Measurements from ENCODE around the gene KIRREL3.

The KIRREL3 gene

GRCh38 chr11:126437731-126438130 lies 562.8 kb downstream of the KIRREL3 start:
- no peak for DNase-seq (ENCODE audit: low spot score)

DNA sequence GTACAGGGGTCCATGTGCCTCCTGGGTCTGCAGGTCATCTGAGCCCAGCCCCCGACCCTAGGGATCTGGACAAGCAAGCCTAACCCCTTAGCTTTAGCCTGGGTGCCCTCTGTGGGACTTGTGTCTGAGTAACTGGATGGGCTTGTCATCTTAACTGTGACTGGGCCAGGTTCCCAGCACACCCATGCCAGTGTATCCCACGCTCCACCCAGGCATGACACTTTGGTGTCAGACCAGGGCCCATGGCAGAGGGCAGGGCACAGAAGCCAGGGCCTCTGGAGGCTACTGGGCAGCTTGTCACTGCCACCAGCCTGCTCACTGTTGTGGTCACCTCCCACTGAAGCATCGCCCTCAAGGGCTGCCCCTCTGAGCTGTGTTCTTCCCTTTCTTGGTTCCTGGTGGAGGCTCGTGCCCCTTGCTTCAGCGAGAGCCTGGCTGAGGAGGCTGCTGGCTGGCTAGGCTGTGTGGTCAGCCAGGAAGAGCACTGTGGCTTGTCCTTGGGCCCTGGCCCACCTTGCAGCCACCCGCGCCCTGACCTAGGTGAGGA lies 564.3 kb downstream of the KIRREL3 start:
- no peak for DNase-seq (ENCODE audit: low spot score)

DNA sequence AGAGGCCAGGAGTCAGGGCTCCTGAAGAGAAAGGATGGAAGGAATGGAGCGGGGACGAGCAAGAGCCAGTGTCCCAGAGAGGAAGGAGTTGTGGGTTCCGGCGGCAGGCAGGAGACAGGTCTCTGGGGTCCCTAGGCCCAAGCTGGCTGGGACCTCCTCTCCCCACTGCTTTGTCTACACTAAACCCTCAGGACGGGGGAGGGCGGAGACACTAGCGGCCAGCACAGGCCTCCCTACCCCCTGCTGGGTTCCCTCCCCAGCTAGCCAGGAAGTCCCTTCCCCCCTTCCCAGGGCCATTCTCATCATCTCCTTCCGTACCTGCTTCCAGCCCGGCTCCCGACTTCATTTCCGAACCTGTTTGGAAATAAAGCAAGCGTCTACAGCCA lies 565.6 kb downstream of the KIRREL3 start:
- no peak for DNase-seq (ENCODE audit: low spot score)

GRCh38 chr11:126433989-126434949 lies 566.3 kb downstream of the KIRREL3 start:
- DNase-seq (ENCODE audit: low spot score), result no peak

DNA sequence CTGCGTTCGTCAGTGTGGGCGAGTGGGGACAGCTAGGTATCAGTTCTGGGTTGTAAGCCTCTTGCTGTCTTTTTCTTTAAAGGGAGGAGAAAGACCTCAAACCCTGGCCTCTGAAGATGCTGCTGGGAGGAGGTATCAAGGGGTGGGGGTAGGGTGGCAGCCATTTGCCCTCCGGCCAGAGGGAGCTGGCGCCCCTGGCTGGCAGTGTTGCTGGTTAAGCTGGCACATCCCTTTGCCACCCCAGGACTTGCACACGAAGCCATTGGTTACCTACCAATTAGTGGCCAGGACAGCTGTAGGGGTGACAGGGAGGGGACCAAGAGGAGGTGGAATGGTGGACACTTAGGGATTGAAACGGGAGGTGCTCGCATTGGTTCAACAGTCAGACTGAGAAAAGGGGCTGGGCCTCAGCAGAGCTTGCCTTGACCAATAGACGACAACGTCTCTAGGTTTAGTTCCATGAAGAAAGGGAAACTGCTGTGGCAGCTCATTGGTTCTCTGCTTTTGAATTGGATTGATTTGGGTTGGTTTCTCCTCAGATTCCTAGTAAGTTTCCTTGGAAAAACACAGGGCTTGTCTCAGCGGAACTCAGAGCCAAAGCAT lies 567.2 kb downstream of the KIRREL3 start:
- no peak for DNase-seq (ENCODE audit: low spot score)

DNA sequence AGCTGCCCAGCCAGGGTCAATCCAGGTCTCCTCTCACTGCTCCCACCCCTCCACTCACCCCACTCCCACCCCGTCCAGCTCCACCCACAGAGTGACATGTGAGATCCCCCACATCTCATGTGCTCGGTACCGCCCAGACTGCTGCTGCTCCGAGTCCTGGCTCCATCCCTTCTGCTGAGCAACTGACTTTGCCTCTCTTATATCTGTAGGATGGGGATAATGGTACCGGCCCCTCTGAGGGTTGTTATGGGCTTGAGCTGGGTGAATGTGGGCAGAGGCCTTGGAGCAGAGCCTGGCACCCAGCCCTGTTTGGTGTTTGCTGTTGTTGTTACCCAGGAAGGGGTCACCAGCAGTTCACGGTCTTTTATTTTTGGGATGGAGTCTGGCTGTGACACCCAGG lies 568.0 kb downstream of the KIRREL3 start:
- DNase-seq (ENCODE audit: low spot score), result no peak

- no peak for DNase-seq (ENCODE audit: low spot score)
Observed at GRCh38 chr11:126432065-126432461, 568.5 kb downstream of the KIRREL3 start.

- DNase-seq (ENCODE audit: low spot score), result no peak
Observed at GRCh38 chr11:126431401-126432064, 569.0 kb downstream of the KIRREL3 start.

DNA sequence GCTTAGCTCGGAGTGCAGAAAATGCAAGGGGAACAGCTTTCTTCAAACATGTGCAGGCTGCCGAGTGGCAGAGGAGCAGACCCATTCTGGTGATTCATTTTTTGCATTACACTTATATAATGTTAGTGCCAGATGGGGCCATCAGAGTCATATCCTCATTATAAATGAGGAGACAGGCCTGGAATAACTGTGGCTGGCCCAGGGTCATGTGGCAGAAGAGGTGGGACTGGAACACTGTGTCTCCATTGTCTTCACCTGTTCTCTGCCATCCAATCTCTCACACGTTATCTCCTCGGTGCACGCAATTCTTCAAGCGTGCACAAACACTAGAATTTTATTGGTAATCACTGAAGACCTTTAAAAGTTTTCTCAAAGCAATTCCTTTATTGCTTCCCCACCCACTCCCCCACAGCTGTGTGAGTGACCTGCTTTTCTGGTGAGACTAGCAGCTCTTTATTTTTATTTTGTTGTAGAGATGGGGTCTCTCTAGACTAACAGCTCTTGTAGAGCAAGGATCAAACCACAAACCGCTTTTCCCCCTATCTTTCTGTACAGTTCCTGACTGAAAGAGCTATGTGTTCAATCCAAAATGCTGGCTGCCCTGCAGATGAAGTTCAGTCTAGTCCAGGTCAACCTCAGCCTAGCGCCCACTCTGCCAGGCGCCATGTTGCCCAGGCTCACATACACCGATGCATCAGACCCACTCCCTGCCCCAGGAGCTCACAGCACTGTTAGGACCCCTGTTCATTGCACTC lies 569.8 kb downstream of the KIRREL3 start:
- DNase-seq (ENCODE audit: low spot score), result no peak

DNA sequence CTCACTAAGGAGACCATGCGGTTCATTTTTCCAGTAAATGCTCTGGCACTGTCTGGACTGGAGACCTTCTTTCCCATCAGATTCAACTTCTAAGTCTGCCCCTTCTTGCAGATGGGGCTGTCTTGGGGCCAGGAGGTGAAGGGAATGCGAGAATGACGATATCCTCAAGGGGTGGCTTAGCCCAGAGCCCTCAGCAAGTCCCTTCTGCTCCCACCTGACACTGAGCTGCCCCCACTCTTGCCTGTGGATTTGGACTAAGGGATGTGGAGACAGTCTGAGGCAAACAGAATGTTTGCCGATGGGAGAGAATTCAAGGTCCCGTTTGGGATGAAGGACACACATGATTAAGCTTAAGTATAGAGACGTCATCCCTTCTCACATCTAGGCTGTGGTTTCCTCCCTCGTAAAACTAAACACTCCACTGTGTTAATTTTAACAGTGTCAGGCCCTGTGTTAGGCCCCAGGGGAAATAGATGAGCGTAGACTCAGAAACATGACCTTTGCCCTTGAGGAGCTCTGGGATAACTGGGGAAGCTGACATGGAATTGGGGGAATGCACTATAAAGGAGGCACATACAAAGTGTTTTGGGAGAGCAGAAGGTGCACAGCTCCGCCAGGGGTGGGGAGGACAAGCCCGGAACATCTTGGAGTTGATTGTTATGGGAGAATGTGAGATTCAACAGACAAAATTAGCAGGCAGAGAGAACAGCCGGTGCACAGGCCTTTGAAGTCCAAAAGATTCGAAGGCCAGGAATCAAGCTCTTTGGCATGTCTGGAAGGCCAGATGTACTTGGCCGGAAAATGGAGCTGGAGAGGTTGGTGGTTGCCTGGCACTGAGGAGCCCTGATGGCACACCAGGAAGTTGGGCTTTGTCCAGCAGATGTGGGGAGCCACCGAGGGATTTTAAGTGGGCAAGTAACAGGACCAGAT lies 573.5 kb downstream of the KIRREL3 start:
- DNase-seq (ENCODE audit: low spot score), result no peak

DNA sequence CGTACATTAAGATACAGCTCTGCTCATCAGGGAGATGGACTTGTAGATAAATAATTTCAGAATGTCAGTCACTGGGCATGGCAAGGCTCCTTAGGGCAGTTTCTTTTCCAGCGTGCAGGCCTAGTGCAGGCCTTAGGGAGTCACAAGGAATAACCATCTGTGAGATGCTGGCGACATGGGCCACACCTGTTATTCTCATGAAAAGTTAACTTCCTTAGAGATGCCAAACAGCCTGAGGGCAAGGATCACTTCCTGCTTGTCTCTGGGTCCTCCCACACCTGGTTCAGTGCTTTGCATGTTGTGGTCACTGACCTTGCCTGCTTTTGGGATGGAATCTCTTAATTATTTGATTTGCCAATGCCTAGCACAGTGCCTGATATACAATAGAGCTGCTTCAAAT lies 574.5 kb downstream of the KIRREL3 start:
- DNase-seq (ENCODE audit: low spot score), result no peak

GRCh38 chr11:126424471-126425039 lies 576.0 kb downstream of the KIRREL3 start:
- DNase-seq (ENCODE audit: low spot score), result no peak

GRCh38 chr11:126423743-126424142 lies 576.8 kb downstream of the KIRREL3 start:
- no peak for DNase-seq (ENCODE audit: low spot score)

DNA sequence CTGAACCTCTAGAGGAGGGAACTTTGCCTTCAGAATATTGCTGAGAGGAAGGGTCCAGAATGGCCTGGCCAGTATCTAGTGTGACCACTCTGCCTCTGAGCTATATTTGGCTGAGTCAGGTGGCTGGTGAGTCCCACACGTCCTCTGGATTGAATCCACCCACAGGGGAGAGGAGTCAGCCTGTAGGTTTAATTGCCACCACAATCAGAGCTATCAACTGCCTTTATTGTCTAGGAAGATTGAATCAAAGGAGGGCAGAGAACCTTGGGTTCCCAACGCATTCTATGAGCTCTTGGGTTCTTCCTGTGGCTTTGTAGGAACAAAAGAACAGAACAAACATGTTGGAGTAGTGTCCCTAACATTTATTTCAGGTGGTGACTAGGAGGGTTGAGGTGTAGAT lies 577.4 kb downstream of the KIRREL3 start:
- DNase-seq (ENCODE audit: low spot score), result no peak

DNA sequence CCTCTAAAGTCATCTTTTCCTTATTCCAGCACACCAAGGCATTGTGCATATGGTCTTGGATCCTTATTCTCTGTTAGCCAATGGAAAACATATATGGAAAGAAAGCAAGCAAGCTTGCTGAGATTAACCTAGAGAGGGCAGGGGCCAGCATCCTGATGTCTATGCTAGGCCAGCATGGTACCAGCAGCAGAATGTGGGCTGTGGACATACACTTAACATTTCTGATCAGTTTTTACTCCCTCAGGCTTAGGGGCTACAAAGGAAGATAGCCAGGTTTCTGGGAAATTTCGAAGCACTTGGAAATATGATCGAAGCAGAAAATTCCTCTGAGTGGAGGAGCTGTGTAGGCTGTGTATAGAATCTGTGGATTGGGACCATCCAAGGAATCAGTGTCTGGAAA lies 578.1 kb downstream of the KIRREL3 start:
- no peak for DNase-seq (ENCODE audit: low spot score)

DNA sequence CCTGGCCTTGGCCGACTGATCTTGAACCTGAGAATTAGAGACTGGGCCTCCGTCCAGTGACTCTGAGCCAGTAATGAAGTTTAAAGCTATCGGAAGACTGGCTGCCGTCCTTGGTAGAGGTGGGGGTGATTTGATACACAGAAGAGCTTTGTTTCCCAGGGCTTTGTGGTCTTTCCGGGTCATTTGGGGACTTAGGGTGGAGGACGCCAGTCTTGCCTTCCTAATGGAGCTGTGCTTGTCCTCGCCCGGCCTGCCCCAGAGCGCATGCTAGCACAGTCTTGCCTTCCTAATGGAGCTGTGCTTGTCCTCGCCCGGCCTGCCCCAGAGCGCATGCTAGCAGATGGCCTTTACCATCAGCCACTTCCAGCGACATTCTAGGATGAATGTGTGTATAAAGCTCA lies 579.3 kb downstream of the KIRREL3 start:
- DNase-seq (ENCODE audit: low spot score), result no peak

GRCh38 chr11:126420698-126421256 lies 579.8 kb downstream of the KIRREL3 start:
- no peak for DNase-seq (ENCODE audit: low spot score)

DNA sequence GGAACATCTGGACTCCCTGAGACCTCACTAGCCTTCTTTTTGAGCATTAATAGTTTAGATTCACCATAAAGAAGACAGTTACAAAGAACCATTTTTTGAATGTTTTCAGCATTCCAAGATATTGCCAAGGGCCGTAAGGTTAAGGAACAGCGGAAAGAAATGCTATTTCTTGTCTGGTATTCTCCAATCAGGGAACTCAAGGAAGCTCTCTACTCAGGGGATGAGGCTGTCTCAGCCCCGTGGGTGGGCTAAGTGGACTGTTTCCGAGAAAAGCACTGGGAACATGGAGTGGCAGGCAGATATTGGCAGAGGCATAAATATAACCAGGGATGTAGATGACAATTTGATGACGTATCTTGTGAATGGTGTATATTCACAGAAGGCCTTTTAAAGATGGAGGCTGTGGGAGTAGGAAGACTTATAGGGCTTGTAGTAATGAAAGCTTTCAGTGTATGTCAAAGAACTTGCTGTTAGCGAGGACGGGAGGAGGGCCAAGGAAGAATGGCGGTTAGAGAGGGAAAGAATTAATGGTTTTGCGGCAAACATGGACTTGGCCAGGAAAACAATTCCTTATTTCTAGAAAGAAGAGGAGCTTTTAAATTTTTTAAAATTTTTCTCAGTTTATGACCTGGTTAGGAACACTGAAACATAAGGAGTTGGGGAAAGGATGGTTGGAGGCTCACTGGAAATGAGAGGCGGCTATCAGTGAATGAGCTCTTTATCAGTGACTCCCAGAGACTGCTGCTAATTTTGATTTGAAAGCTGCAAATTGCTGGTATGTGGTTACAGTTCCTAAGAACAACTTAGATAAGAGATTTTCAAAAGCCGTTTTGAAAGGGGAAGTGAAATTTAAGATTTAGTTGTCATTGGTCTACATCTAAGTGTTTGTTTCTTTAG lies 580.5 kb downstream of the KIRREL3 start:
- DNase-seq (ENCODE audit: low spot score), result no peak

GRCh38 chr11:126418887-126419286 lies 581.7 kb downstream of the KIRREL3 start:
- DNase-seq (ENCODE audit: low spot score), result no peak
